ENCODE results near the gene CLMP. TPM values are rescaled to one million over a fixed set of nuclear protein-coding genes. Genes with fewer than 3 reads are reported as not detected.

Gene CLMP
- total and polyA plus RNA-seq, 2 donors (not counting 1 experiment from before 2014, with no cell fraction given): 0.01 TPM; not detected in 1

- H3K4me3 ChIP-seq (ENCODE audit: control extremely low read depth in 1 of 5, extremely low read depth in 1 of 5, insufficient read depth in 1 of 5, low read depth in 2 of 5, low read length in 4 of 5): no peak overlapping the region
- H3K36me3 ChIP-seq (replicated peaks in 1 of 2; ENCODE audit: control extremely low read depth in 1 of 2, control insufficient read depth in 1 of 2, extremely low read depth in 1 of 2, insufficient read depth in 2 of 2, low read length in 1 of 2): peaks cover 0 to 19% of the 10 kb centered on the region in 2 experiments
- no peaks in the 10 kb centered on the region for H3K9me3 ChIP-seq (ENCODE audit: control extremely low read depth in 1 of 3, control insufficient read depth in 2 of 3, insufficient read depth in 1 of 3, low read length in 2 of 3)
- no peak overlapping the region for H3K4me3 Mint-ChIP-seq
- H3K4me1 ChIP-seq (ENCODE audit: control insufficient read depth in 2 of 2, insufficient read depth in 2 of 2, low read length in 2 of 2): peaks cover 2 to 17% of the 10 kb centered on the region in 2 donors
- no peaks in the 10 kb centered on the region for H3K27me3 ChIP-seq (replicated peaks in 1 of 4; ENCODE audit: control extremely low read depth in 1 of 4, control insufficient read depth in 3 of 4, insufficient read depth in 4 of 4, low read length in 3 of 4)
- peaks cover 26% of the 10 kb centered on the region for H4K20me1 ChIP-seq (ENCODE audit: control insufficient read depth, insufficient read depth, low read length, poor library complexity, severe bottlenecking)
- H3K27ac Mint-ChIP-seq: no peak overlapping the region
- ChIA-PET POLR2A (no interaction called here), CTCF (interaction anchor here (0.7 to 7.4 kb wide), 2 partner anchors 43 to 188 kb away, joined by 3 to 94 read pairs; no protein-coding TSS in a partner anchor)
- TF ChIP-seq CTCF (IDR thresholded peaks at IDR 0.05): no peak
- no peak for TF ChIP-seq EZH2 (IDR thresholded peaks at IDR 0.05; ENCODE audit: borderline replicate concordance, insufficient read depth, low read depth, low read length, poor library complexity, severe bottlenecking)
- no peak overlapping the region for H3K9ac ChIP-seq (ENCODE audit: low read length)
- H3K9me3 Mint-ChIP-seq (ENCODE audit: insufficient read depth): no peaks in the 10 kb centered on the region
- H3K27me3 Mint-ChIP-seq: no peaks in the 10 kb centered on the region
- H3K4me2 ChIP-seq (replicated peaks; ENCODE audit: low read depth, low read length, poor library complexity, severe bottlenecking): no peak overlapping the region
- 95% methylated on average over 6 of the region's 9 CpGs for WGBS (ENCODE audit: insufficient coverage)
- no peak for ATAC-seq (ENCODE audit: low read depth)
- no peak overlapping the region for H3K27ac ChIP-seq (ENCODE audit: low read length in 2 of 2)
- no peak overlapping the region for H2AFZ ChIP-seq (ENCODE audit: insufficient read depth, low read depth, low read length, poor library complexity, severe bottlenecking)
- H3K4me1 Mint-ChIP-seq: peaks cover 23% of the 10 kb centered on the region
- no peak for DNase-seq
- peaks cover 5% of the 10 kb centered on the region for H3K79me2 ChIP-seq (ENCODE audit: control insufficient read depth, insufficient read depth, low read length)
- intact Hi-C loops (cut with micrococcal nuclease): no loop called here
Measured at GRCh38 chr11:123051146-123051545, 143.9 kb downstream of the CLMP start.

- POLR2A ChIA-PET: no interaction called here
- intact Hi-C loops (cut with micrococcal nuclease): no loop called here
Measured at GRCh38 chr11:123047947-123048293, 147.1 kb downstream of the CLMP start.

More at GRCh38 chr11:123047947-123048293, 147.1 kb downstream of the CLMP start:
- Histone ChIP-seq H3K27ac (ENCODE audit: low read length in 2 of 2) (no peak overlapping the region), H3K79me2 (ENCODE audit: control insufficient read depth, insufficient read depth, low read length) (no peaks in the 10 kb centered on the region), H3K4me2 (replicated peaks; ENCODE audit: low read depth, low read length, poor library complexity, severe bottlenecking) (no peak overlapping the region), H3K9ac (ENCODE audit: low read length) (no peak overlapping the region), H3K36me3 (replicated peaks in 1 of 2; ENCODE audit: control extremely low read depth in 1 of 2, control insufficient read depth in 1 of 2, extremely low read depth in 1 of 2, insufficient read depth in 2 of 2, low read length in 1 of 2) (no peaks in the 10 kb centered on the region), H3K4me3 (ENCODE audit: control extremely low read depth in 1 of 5, extremely low read depth in 1 of 5, insufficient read depth in 1 of 5, low read depth in 2 of 5, low read length in 4 of 5) (no peak overlapping the region), H4K20me1 (ENCODE audit: control insufficient read depth, insufficient read depth, low read length, poor library complexity, severe bottlenecking) (no peaks in the 10 kb centered on the region), H2AFZ (ENCODE audit: insufficient read depth, low read depth, low read length, poor library complexity, severe bottlenecking) (no peak overlapping the region), H3K27me3 (replicated peaks in 1 of 4; ENCODE audit: control extremely low read depth in 1 of 4, control insufficient read depth in 3 of 4, insufficient read depth in 4 of 4, low read length in 3 of 4) (no peaks in the 10 kb centered on the region), H3K9me3 (ENCODE audit: control extremely low read depth in 1 of 3, control insufficient read depth in 2 of 3, insufficient read depth in 1 of 3, low read length in 2 of 3) (no peaks in the 10 kb centered on the region), H3K4me1 (ENCODE audit: control insufficient read depth in 2 of 2, insufficient read depth in 2 of 2, low read length in 2 of 2) (no peaks in the 10 kb centered on the region)
- CTCF ChIA-PET: interaction anchor here (0.5 to 2.2 kb wide), 2 partner anchors 8 to 207 kb away, joined by 3 to 10 read pairs; no protein-coding TSS in a partner anchor
- Mint-ChIP-seq H3K4me3 (no peak overlapping the region), H3K27ac (no peak overlapping the region), H3K27me3 (no peaks in the 10 kb centered on the region), H3K9me3 (ENCODE audit: insufficient read depth) (no peaks in the 10 kb centered on the region), H3K4me1 (no peaks in the 10 kb centered on the region)
- DNase-seq (no peak), ATAC-seq (ENCODE audit: low read depth) (no peak)
- WGBS (ENCODE audit: insufficient coverage): 100% methylated on average over 1 of the region's 3 CpGs
- TF ChIP-seq CTCF (IDR thresholded peaks at IDR 0.05): no peak
- TF ChIP-seq EZH2 (IDR thresholded peaks at IDR 0.05; ENCODE audit: borderline replicate concordance, insufficient read depth, low read depth, low read length, poor library complexity, severe bottlenecking): no peak

Measured in B cell (primary cell).